Stimulated activated CD8-positive, alpha-beta memory T cell treated with anti-CD3 and anti-CD28 coated beads, Interleukin-12 subunit alpha, Interleukin-12 subunit beta, amount 100 ng/mL, for 24 hours (primary cell): ENCODE data around the gene CNGA3.
"Not testable (repeated sequence)": the region's sequence is repeated elsewhere in the genome, so short reads cannot be mapped to it uniquely, and the experiment has no call there.

Experiments
- DNase-seq: peaks from one replicate; pipeline ENCODE4 v3.0.0-alpha.2; 2020; ENCODE audit errors: extremely low read depth

The CNGA3 gene

DNA sequence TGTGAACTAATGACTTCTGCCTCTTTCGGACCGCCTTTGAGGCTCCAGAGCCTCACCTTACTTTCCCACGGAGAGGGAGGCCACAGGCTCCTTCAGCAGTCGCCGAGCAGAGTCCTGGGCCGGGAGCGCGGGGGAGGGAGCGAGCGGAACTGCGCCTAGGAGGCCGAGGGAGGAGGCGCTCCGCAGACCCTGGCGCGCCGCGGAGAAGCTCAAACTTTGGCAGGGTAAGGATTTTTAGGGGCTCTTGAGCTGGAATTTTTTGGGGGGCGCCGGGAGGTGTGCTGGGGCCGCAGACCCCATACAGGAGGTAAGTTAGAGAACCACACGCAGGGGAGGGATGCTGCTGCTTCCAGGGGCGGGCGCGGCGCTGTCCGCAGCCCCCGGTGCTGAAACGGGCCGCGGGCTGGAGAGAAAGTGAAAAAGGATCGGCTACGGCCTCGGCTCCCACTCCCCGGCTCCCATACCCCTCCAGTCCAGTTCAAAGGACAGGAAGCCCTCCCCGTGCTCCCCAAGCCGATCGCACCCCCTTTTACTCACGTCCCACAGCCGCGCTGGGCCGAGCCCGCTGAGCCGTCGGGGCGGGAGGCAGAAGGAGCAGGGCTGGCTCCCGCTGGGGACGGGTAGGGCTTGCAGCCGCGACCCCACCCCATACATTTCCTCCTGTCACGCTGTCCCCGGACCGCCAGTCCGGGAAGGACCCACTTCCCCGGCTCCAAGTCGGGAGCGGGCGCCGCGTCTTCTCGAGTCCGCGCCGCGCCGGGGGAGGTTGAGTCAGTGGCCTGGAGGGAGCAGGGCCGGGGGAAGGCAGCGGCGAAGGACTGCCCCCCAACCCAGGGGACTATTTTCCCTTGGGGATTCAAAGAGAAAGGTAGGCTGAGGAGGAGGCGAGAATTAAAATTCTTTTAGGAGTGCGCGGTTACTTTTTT is at the start of gene CNGA3:
TSS of gene CNGA3 (plus strand) at position 146 of the 926 bp plus-strand sequence. CDS start 23,520 bp downstream, outside the sequence.
- no peak for DNase-seq

GRCh38 chr2:98297817-98298682 is 48.2 kb upstream of the CNGA3 start:
- DNase-seq = no peak

GRCh38 chr2:98298683-98299164 is 47.5 kb upstream of the CNGA3 start:
- DNase-seq = no peak

DNA sequence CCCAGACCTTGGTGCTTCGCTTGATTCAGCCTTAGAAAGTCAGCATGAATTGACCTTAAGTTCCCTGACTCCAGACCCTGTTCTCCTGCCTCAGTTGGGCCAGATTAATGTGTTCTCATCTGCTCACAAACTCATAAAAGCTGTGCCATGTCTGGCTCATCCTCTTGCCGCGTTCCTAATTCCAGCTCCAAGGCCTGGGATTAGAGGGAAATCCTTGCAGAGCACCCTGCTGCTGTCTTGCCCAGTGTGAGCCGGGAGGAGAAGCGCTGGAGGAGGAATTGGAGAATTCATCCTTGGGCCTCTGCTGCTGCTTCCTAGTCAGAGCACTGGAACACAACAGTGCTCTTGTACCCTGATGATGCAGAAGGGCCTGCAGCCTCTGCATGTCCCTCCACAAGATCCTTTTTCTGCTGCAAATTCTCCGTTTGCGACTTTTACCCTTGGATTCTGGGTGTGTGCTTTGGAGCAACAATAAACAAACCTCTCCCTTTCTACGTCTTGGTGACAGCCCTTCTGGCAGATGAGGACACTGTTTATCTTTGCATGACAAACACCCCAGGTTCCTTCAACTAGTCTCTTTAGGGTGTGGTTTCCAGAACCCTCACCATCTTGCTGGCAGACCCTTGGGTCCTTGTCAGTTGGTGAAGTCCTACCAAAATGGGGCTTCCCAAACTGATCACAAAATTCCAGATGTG is 46.9 kb upstream of the CNGA3 start:
- no peak for DNase-seq

DNA sequence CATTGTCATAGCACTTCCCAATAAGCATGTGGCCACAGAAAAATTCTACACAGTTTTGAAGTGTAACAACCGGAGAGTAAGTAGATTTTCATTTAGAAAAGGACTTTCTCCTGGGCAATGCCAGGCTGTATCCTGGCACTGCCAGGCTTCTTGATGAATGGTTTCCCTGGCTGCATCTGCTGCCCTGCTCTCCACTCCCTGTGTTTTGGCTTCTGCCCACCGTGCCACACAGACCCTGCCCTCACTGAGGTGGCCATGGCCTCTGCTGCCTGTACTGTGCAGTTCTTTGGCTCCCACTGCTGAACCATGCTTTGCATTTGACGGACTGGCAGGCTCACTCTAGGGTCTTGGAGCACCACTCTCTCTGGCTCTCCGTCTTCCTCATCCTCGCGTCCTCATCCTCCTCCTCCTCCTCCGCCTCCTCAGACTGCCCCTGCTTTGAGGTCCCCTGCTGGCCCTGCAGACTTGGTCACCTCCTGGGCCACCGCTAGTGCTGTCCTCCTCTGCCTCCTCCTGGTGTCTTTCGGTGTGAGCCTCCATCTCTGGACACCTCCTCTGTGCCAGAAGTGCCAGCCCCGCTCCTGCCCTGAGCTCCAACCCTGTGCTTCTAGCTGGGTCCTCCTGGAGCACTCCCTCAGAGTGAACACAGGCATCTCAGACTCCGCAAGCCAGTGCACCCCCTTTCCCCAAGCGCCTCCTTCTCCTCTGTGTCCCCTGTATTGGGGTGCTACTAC is 45.9 kb upstream of the CNGA3 start:
- DNase-seq = no peak

- no peak for DNase-seq
Observed at GRCh38 chr2:98301469-98301868, 44.8 kb upstream of the CNGA3 start.

DNA sequence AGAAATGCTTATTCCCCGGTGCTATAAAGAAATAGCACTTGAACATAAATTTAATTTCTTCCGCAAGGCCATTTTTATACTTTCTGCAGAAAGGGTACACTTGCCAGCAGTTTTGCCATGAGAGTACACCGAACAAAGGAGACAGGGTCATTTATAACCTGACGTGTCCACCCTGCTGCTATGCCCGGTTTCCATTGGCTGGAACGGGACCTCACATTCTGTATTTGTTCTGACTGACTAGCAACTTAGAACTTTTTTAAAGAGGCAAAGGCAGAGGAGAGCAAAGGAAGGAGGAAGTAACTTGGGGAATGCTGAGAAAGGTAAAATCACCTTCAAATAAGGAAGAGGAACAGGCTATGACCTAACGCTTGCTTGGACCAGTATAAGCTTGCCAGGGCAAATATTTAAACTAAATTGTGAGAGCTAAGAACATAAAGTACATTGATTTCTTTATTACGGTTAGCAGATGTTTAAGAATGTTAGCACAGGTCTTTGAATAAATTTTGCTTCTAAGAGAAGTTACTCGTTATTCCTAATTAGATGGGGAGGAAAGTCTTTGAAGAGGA is 39.0 kb upstream of the CNGA3 start:
- not testable (repeated sequence) for DNase-seq

DNA sequence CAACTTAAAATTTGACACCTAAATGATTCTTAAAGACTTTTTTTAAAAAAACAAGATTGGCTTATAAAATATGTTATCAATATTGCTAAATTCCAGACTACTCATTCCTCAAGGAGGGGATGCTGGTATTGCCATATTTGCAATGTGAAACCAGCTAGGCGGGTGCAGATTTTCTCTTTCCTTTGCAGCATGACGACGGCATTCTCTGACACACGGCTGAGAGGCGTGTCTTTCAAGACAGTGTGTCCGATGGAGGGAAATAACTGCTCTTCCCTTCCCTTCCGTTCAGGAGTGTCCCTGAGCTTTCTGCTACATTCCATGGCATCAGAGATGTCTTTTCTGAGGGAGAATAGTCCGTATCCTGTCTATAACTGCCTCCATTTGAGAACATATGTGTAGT is 38.2 kb upstream of the CNGA3 start:
- no peak for DNase-seq

- DNase-seq = no peak
Observed at GRCh38 chr2:98308532-98308931, 37.7 kb upstream of the CNGA3 start.

- DNase-seq = no peak
Observed at GRCh38 chr2:98309580-98309979, 36.7 kb upstream of the CNGA3 start.

- no peak for DNase-seq
Observed at GRCh38 chr2:98310010-98310409, 36.2 kb upstream of the CNGA3 start.

DNA sequence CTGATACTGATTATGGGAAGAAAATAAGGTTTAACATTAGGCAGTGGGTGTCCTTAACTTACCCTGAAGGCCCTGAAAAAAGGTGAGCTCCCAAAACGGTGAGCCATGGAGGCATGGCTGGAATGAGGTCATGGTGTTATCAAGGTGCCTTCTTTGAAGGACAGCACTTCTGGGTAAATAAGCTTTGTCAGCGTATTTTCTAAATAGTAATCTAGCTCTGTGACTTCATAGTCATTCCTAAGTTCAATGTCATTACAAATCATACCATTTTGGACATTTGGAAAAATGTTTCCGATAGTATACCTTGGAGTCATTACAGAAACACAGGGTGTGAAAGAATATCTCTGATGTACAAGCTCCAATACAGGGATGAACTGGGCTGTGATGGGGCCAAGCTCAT is 35.2 kb upstream of the CNGA3 start:
- no peak for DNase-seq

- DNase-seq = no peak
Observed at GRCh38 chr2:98311771-98312545, 34.3 kb upstream of the CNGA3 start.

GRCh38 chr2:98313492-98314250 is 32.6 kb upstream of the CNGA3 start:
- no peak for DNase-seq

DNA sequence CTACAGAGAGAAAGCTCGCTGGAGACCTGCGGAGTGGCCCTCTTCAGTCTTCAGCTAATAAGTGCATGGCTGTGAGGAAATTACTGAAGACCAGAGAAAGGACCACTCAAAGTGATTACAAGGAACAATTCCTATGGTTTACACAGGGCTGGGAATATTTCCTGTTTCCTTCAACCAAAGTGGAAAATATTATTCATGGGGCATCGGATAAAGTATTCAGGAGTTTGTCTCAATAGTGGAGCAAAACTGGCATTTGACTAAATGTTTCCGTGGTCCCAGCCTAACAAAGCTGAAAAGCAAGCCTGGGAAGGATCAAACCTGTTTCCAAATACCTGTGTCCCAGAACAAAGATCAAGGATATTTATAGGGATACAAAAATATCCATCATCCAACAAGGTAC is 32.0 kb upstream of the CNGA3 start:
- no peak for DNase-seq

DNA sequence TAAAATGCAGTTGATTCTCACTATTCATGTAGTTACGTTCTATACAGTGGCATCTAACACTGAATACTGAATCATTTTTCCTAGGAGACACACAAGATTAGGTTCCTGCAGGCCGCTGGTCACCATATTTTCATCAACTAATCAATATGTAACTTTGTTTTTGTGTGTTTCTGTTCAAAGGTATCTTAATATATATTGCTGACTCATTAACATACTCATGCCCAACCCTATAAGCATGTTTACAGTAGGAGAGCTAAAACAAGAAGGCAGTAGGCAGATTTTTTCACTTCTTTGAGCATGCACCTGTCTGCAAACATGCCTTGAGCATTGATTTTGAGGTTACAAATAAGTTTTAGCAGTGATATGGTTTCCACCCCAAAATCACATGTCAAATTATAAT is 30.3 kb upstream of the CNGA3 start:
- DNase-seq = no peak

DNA sequence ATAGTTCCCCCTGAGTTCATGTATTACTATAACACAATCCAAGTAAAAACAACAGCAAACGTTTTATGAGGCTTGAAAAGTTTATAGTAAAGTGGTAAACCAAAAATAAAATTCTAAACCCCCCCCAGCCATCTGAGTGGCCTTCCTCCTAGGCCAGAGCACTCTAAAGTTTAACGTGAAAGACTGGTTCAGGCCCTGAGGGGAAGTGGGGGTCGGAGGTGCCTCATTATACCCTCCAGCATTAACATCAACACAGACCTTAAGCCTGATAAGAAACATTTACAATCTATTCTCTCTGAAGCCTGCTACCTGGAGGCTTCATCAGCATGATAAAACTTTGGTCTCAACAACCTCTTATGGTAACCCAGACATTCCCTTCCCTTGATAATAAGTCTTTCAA is 29.0 kb upstream of the CNGA3 start:
- DNase-seq = no peak

- DNase-seq = not testable (repeated sequence)
Observed at GRCh38 chr2:98320171-98320570, 26.1 kb upstream of the CNGA3 start.

GRCh38 chr2:98324181-98324580 is 22.1 kb upstream of the CNGA3 start:
- DNase-seq = no peak
